HEK293 (cell line): Measurements from ENCODE around the gene SYNJ2.

Experiments used
- ATF2 ChIP-seq: fragments of 450-650 bp; formaldehyde crosslinking; IDR thresholded peaks from 2 replicates; pipeline ENCODE4 v1.5.1; 2016; ENCODE audit warnings: missing biosample characterization, missing genetic modification characterization, low read depth
- CTCF ChIP-seq: fragments of 450-650 bp; formaldehyde crosslinking; IDR thresholded peaks from 2 replicates; pipeline ENCODE4 v1.5.1; 2016; ENCODE audit warnings: missing biosample characterization, missing genetic modification characterization
- REST ChIP-seq: fragments of 450-650 bp; formaldehyde crosslinking; IDR thresholded peaks from 2 replicates; pipeline ENCODE4 v1.5.1; 2016; ENCODE audit warnings: missing biosample characterization, missing genetic modification characterization
- ZNF423 ChIP-seq: fragments of 450-650 bp; formaldehyde crosslinking; IDR thresholded peaks from 2 replicates; pipeline ENCODE4 v1.5.1; 2016; ENCODE audit warnings: missing biosample characterization, missing genetic modification characterization

- TF ChIP-seq ZNF423 (tag by site-specific recombination) (no peak), CTCF (tag by site-specific recombination) (no peak), ATF2 (tag by site-specific recombination) (no peak), REST (no peak)
These were observed 62.8 kb downstream of the SYNJ2 start for GRCh38 chr6:158044525-158044888.
